ENCODE data around the gene DACT2.
"Not testable (repeated sequence)": the region's sequence is repeated elsewhere in the genome, so short reads cannot be mapped to it uniquely, and the experiment has no call there.

DACT2 gene

GRCh38 chr6:168282985-168283685 is 36.4 kb downstream of the DACT2 start:
- no peak for DNase-seq (ENCODE audit: low spot score)

DNA sequence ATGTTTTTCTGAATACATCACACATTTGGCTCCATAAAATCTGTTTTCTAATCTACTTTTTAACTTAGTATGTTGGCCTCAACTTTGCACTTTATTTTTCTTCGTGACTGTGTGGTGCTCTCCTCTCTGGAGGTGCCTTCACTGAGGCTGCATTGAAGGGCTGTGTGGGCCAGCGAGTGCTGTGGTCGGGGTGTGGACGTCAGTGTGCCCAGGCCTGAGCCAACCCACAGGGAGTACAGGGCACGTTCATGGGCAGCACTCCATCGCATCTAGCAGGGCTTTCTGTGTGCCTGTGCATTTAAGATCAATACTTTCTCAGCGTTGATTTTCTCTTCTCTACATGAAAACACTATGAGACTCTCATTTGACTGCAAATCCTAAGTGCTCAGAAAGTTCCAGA is 37.8 kb downstream of the DACT2 start:
- DNase-seq (ENCODE audit: low spot score) = no peak

DNA sequence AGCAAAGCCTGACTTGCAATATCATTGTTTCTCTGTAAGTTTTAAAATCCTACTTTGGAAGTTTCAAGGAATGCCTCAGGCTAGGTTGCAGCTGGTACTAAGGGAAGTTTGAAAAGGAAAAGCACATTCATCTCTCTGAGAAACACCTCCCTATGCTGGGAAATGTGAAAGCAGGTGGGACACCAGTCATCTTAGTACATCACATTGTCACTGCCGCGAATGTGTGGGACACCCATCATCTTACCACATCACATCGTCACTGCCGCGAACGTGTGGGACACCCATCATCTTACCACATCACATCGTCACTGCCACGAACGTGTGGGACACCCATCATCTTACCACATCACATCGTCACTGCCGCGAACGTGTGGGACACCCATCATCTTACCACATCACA is 38.3 kb downstream of the DACT2 start:
- DNase-seq (ENCODE audit: low spot score) = not testable (repeated sequence)

GRCh38 chr6:168280899-168281245 is 38.7 kb downstream of the DACT2 start:
- no peak for DNase-seq (ENCODE audit: low spot score)

GRCh38 chr6:168280020-168280898 is 39.3 kb downstream of the DACT2 start:
- no peak for DNase-seq (ENCODE audit: low spot score)

DNA sequence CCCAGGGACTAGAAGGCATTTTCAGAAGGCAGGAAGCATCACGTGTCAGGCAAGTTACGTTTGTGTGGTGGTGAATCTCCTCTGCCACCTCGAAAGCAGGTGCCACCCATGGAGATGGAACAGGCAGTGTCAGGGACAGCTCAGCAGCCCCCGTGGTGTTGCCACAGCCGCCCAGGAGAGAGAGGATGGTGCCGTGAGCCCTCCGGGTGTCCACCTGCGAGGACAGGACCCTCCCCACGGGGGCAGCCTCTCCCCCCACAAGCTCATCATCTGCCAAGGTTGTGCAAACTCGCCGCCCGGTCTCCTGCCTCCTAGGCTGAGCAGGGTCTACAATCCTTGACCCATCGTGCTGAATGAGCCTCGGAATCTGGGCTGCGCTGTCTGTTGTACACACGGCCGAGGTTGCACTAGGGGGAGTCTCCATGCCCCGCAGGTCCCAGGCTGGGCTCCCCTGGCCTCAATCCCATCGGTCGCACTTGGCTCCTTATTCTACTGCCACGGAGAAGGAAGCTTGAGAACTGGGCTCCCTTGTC is 40.1 kb downstream of the DACT2 start:
- DNase-seq (ENCODE audit: low spot score) = no peak

DNA sequence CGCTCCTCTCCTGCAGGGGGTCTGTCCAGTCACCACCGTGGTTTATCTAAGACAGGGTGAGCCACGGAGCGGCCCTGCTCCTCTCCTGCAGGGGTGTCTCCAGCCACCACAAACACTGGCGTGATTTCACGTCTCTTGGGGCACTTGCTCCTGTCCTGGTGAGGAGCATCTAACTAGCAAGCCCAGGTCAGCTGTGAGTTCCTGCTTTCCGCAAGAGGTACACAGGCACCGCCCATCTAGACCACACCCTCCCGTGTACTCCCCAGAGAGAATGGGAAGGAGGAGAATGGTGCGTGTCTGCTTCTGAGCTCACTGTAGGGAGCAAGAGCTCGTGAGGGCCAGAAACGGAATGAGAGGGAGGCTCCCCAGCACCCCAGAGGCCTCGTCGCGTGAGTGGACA is 40.7 kb downstream of the DACT2 start:
- no peak for DNase-seq (ENCODE audit: low spot score)

- no peak for DNase-seq (ENCODE audit: low spot score)
Measured at GRCh38 chr6:168277274-168277669, 42.3 kb downstream of the DACT2 start.

- DNase-seq (ENCODE audit: low spot score) = no peak
Measured at GRCh38 chr6:168276576-168277273, 42.9 kb downstream of the DACT2 start.

DNA sequence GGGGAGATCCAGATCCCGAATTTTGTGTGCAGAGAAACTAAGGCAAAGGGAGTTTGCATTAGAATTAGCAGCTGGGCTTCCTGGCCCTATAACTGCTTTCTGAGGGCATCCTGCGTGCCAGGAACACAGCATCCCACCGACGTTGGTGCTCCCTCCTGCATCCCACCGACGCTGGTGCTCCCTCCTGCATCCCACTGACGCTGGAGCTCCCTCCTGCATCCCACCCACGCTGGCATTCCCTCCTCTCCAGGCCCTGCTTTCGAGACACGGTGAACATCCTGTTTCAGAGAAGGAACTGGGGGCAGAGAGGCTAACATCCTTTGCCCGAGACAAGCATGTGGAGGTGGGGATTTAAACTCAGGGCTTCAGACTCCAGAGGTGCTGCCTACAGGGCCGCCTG is 44.4 kb downstream of the DACT2 start:
- DNase-seq (ENCODE audit: low spot score) = no peak

- peak; percentile 36 for DNase-seq (ENCODE audit: low spot score)
Measured at GRCh38 chr6:168274037-168274952, 45.3 kb downstream of the DACT2 start.

DNA sequence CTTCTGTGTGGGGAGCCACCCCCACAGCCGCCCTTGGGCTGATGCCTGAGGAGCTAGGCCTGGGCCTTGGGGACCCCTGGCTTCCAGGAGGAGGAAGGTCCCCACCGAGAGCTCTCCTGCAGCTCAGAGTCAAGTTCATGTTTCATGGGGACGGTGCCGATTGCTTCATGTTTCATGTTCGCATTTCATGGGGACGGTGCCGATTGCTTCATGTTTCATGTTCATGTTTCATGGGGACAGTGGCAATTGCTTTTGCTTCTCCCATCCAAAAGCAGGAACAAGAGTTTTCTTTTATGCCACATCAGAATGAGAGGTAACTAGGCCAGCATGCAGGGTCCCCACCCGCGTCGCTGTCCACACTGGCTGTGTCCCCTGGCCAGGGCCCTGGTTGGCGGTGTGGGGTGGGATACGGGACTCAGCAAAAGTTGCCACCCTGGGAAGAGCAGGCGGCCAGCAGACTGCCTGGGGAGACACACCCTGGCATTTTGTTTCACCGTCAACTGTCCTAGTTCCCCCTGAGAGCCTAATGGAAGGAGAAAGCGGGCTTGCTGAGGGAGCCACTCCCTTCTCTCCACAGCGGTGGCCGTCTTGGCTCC is 46.0 kb downstream of the DACT2 start:
- no peak for DNase-seq (ENCODE audit: low spot score)

- DNase-seq (ENCODE audit: low spot score) = peak; percentile 58
Measured at GRCh38 chr6:168272415-168273325, 46.9 kb downstream of the DACT2 start.

DNA sequence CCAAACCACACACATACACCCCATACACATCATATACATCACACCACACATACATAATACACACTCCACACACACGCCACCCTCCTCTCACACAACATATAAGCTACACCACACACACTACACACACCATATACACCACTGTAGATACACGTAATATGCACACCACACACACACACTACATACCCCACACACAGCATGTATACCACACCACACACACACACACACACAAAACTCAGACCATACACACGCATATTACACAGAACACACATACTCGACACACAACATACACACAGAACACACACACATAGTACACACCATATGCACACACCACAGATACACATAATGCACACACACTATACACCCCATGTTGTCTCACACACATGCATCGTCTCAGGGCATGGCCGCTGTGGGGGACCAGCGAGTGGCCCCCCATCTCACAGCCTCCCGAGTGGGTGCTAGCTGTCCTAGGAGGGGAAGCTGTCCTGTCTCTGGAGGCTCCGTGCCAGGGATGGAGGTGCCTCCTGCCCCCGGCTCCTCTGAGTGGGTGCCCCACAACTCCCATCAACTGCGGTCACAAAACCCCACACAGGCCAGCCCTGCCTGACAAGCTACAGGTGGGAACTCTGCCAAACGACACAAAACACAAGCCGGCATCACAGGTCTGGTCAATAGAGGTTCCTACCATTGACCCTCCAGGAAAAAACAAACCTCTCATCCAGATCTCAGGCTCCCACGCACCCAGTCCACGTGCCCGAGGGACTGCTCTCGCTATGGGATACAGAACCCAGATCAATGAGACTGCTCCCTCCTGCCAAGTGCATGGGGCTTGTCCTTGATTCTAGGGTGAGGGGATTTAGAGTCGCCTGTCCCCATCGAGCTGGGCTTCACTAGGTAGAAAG is 49.1 kb downstream of the DACT2 start:
- DNase-seq (ENCODE audit: low spot score) = no peak

GRCh38 chr6:168269455-168270243 is 49.9 kb downstream of the DACT2 start:
- DNase-seq (ENCODE audit: low spot score) = no peak

GRCh38 chr6:168268755-168269154 is 50.8 kb downstream of the DACT2 start:
- DNase-seq (ENCODE audit: low spot score) = no peak

GRCh38 chr6:168267779-168268178 is 51.8 kb downstream of the DACT2 start:
- not testable (repeated sequence) for DNase-seq (ENCODE audit: low spot score)
